ENCODE results near the gene SELENON. TPM values are rescaled to one million over a fixed set of nuclear protein-coding genes. Genes with fewer than 3 reads are reported as not detected.
A peak's percentile ranks its signal among the peaks of the same experiment; 100 is the strongest.

SELENON gene
- total and polyA plus RNA-seq, 2 of the 13 experiments (the other 11 are each of a cell fraction or from before 2014, with no cell fraction given): 3.8 to 8.0 TPM

DNA sequence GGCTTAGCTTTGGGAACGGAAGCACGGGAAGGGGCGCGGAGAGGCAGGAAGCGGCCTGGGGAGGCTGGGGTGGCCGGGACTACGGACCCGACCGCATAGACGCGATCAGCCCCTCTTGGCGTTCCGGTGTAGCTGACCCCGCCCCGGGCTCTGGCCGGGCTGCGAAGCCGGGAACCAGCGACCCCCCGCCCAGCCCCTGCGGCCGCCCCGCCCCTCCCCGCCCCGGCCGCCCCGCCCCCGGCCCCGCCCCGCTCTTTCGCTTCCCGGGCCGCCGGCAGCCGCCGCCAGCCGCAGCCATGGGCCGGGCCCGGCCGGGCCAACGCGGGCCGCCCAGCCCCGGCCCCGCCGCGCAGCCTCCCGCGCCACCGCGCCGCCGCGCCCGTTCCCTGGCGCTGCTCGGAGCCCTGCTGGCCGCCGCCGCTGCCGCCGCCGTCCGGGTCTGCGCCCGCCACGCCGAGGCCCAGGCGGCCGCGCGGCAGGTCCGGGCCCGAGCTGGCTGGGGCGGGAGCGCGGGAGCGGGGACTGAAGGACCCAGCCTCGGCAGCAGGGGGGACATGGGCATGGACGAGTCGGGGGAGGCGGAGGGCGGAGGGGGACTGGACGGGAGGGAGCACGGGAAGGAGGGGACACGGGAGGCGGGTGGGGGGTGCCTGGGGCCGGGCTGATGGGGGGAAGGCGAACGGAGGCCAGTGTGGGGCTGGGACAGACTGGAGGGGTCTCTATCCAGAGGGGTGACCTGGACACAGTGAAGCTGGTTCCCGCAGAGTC lies at the start of gene SELENON (continued):
- TF ChIP-seq, protein P1, sequence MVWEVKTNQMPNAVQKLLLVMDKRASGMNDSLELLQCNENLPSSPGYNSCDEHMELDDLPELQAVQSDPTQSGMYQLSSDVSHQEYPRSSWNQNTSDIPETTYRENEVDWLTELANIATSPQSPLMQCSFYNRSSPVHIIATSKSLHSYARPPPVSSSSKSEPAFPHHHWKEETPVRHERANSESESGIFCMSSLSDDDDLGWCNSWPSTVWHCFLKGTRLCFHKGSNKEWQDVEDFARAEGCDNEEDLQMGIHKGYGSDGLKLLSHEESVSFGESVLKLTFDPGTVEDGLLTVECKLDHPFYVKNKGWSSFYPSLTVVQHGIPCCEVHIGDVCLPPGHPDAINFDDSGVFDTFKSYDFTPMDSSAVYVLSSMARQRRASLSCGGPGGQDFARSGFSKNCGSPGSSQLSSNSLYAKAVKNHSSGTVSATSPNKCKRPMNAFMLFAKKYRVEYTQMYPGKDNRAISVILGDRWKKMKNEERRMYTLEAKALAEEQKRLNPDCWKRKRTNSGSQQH (CRISPR knock-in tag; IDR thresholded peaks at IDR 0.05; ENCODE audit: low read depth): no peak
- TF ChIP-seq HOXA3 (CRISPR knock-in tag; IDR thresholded peaks at IDR 0.05) (peak; percentile 47; the same call in 1 of the 2 replicates), ZBTB7B (CRISPR knock-in tag; IDR thresholded peaks at IDR 0.05) (0 out of 2 replicates have a peak, but pooled peaks have one; percentile 26), ZNF614 (CRISPR knock-in tag; IDR thresholded peaks at IDR 0.05; ENCODE audit: borderline replicate concordance) (no peak), ZNF792 (CRISPR knock-in tag; IDR thresholded peaks at IDR 0.05) (no peak)
- TF ChIP-seq, protein P2, sequence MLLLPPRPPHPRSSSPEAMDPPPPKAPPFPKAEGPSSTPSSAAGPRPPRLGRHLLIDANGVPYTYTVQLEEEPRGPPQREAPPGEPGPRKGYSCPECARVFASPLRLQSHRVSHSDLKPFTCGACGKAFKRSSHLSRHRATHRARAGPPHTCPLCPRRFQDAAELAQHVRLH (CRISPR knock-in tag; IDR thresholded peaks at IDR 0.05; ENCODE audit: borderline replicate concordance, low read depth): no peak

DNA sequence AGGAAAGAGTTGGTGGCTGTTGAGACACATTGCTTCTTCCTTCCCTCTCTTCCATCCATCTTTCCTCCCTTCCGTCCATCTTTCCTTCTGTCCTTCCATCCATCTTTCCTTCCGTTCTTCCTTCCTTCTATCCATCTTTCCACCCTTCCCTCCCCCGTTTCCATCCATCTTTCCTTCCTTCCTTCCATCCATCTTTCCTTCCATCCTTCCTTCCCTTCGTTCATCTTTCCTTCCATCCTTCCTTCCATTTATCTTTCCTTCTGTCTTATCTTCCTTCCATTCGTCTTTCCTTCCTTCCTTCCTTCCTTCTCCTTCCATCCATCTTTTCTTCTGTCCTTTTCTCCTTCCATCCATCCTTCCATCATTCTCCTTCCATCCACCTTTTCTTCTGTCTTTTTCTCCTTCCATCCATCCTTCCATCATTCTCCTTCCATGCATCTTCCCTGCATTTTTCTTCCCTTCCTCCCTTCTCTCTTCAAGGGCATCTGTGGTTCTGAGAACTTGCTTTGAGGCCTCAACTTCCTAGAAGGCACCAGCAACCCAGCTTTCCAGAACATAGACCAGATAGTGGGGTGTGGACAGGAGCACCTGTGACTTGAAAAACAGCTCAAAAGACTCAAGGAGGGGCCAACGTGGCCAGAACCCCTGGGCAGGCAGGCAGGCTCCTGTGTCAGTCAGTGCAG lies 48.9 kb upstream of the SELENON start:
- Histone ChIP-seq H3K27me3 (ENCODE audit: control insufficient read depth in 1 of 2, insufficient read depth in 2 of 2, low read length in 2 of 2) (peaks cover 12 to 68% of the 10 kb centered on the region in 2 experiments), H3K27ac (ENCODE audit: extremely low read length, insufficient read depth, low read length) (no peak overlapping the region), H3K36me3 (replicated peaks in 1 of 2; ENCODE audit: control insufficient read depth in 1 of 2, insufficient read depth in 2 of 2, low read length in 2 of 2) (no peaks in the 10 kb centered on the region), H3K4me2 (ENCODE audit: low read depth, low read length) (no peak overlapping the region), H3K4me1 (ENCODE audit: insufficient read depth, low read length) (no peaks in the 10 kb centered on the region), H3K79me2 (ENCODE audit: insufficient read depth, low read length) (no peaks in the 10 kb centered on the region), H3K9me3 (ENCODE audit: low read length) (no peaks in the 10 kb centered on the region), H2AFZ (ENCODE audit: low read length) (no peak overlapping the region), H3K4me3 (replicated peaks in 1 of 3; ENCODE audit: insufficient read depth in 1 of 3, low read depth in 2 of 3, low read length in 3 of 3) (no peak overlapping the region), H3K9ac (ENCODE audit: insufficient read depth, low read depth, low read length) (no peak overlapping the region), H4K20me1 (ENCODE audit: insufficient read depth, low read length) (no peaks in the 10 kb centered on the region)
- intact Hi-C loops (cut with micrococcal nuclease; ENCODE audit: unreplicated experiment) (no loop called here), in situ Hi-C loops (cut with HindIII; ENCODE audit: extremely low pct_ligation_motif_present, low pct_unique_long_range_greater_than_20kb) (no loop called here)
- ATAC-seq (no peak), DNase-seq (ENCODE audit: low spot score) (no peak), FAIRE-seq (no peak)
- ChIA-PET POLR2A (no interaction called here), CTCF (ENCODE audit: low intra/inter-chr PET ratio, low total read pairs) (no interaction called here)
- BruUV-seq (replicated peaks): no TSS peak
- whole genome bisulfite sequencing (ENCODE audit: low lambda C conversion rate): 12% methylated on average over 6 of the region's 6 CpGs
- TF ChIP-seq TEAD3 (CRISPR knock-in tag; optimal IDR thresholded peaks at IDR 0.05; ENCODE audit: borderline replicate concordance): no peak
- TF ChIP-seq FOXP1 (IDR thresholded peaks at IDR 0.05): 0 out of 2 replicates have a peak, but pooled peaks have one; percentile 25
- no peak for TF ChIP-seq FOXP1 (CRISPR knock-in tag; IDR thresholded peaks at IDR 0.05)
- TF ChIP-seq, protein P3, sequence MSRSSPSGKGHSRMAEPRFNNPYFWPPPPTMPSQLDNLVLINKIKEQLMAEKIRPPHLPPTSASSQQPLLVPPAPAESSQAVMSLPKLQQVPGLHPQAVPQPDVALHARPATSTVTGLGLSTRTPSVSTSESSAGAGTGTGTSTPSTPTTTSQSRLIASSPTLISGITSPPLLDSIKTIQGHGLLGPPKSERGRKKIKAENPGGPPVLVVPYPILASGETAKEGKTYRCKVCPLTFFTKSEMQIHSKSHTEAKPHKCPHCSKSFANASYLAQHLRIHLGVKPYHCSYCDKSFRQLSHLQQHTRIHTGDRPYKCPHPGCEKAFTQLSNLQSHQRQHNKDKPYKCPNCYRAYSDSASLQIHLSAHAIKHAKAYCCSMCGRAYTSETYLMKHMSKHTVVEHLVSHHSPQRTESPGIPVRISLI (CRISPR knock-in tag; IDR thresholded peaks at IDR 0.05; ENCODE audit: borderline replicate concordance): no peak
- TF ChIP-seq NONO (IDR thresholded peaks at IDR 0.05): peak; percentile 47; the same call in 1 of the 2 replicates
- TF ChIP-seq NONO (CRISPR knock-in tag; conservative IDR thresholded peaks at IDR 0.05): no peak
- 0 out of 2 replicates have a peak, but pooled peaks have one; percentile 23 for TF ChIP-seq FOXK2 (IDR thresholded peaks at IDR 0.05)
- TF ChIP-seq FOXA1 (IDR thresholded peaks at IDR 0.05): peak; percentile 33; the same call in 1 of the 2 replicates
- no peak for TF ChIP-seq FOXA1 (CRISPR knock-in tag; IDR thresholded peaks at IDR 0.05)
- 0 out of 2 replicates have a peak, but pooled peaks have one; percentile 27 for TF ChIP-seq SOX6 (IDR thresholded peaks at IDR 0.05)
- TF ChIP-seq SOX6 (CRISPR knock-in tag; IDR thresholded peaks at IDR 0.05): no peak
